B cell (primary cell): ENCODE results near the gene SNRNP27. TPM values are rescaled to one million over a fixed set of nuclear protein-coding genes. Genes with fewer than 3 reads are reported as not detected.
A peak's percentile ranks its signal among the peaks of the same experiment; 100 is the strongest.

Experiments used
- ATAC-seq: fragments of 200-7000 bp; cut with Tn5 transposase; one replicate; pipeline ENCODE4 v1.10.0; 2021; ENCODE audit warnings: low read depth, mild to moderate bottlenecking, moderate number of reproducible peaks, moderate library complexity
- CTCF ChIA-PET: fragments of 350-600 bp; sonication (Branson Sonifier 250); formaldehyde crosslinking; loops from one replicate; lab custom pipeline; 2021; ENCODE audit warnings: antibody characterized with exemption, inconsistent platforms; lab: Charles Lee
- POLR2A ChIA-PET: fragments of 350-600 bp; sonication (Branson Sonifier 250); formaldehyde crosslinking; loops from one replicate; lab custom pipeline; 2021; ENCODE audit warnings: antibody characterized with exemption; lab: Charles Lee
- DNase-seq: peaks from one replicate; pipeline ENCODE4 v3.0.0; 2013
- H2AFZ ChIP-seq: 2 replicates; pipeline ENCODE4 v1.6.1; 2012; ENCODE audit warnings: mild to moderate bottlenecking, low read depth, low read length; ENCODE audit not compliant: insufficient read depth, poor library complexity, severe bottlenecking
- H3K27ac ChIP-seq, 2 donors: 1 replicate in 1 of 2; 2 replicates in 1 of 2; pipeline ENCODE4 v1.5.1; 2012 to 2013; ENCODE audit warnings: low read length in 2 of 2, mild to moderate bottlenecking in 2 of 2, moderate library complexity in 1 of 2
- H3K27me3 ChIP-seq, 4 experiments: fragments of 200-600 bp in 1 of 4; sonication (generic) in 1 of 4; replicated peaks in 1 of 4; 1 replicate in 2 of 4; 2 replicates in 2 of 4; pipeline versions ENCODE4 v1.6.1 to v1.7.0; 2013 to 2016; ENCODE audit warnings: low read length in 3 of 4, mild to moderate bottlenecking in 2 of 4, mixed read lengths in 1 of 4, moderate library complexity in 1 of 4; ENCODE audit not compliant: insufficient read depth in 4 of 4, control insufficient read depth in 3 of 4; ENCODE audit errors: control extremely low read depth in 1 of 4
- H3K36me3 ChIP-seq, 2 experiments: replicated peaks in 1 of 2; 1 replicate in 1 of 2; 2 replicates in 1 of 2; pipeline versions ENCODE4 v1.6.1 to v1.7.1; 2013; ENCODE audit warnings: low read length in 1 of 2; ENCODE audit not compliant: insufficient read depth in 2 of 2, control insufficient read depth in 1 of 2; ENCODE audit errors: control extremely low read depth in 1 of 2, extremely low read depth in 1 of 2
- H3K4me1 ChIP-seq, 2 donors: fragments of 200-600 bp in 1 of 2; sonication (generic) in 1 of 2; 1 replicate in 1 of 2; 2 replicates in 1 of 2; pipeline versions ENCODE4 v1.5.1 to v1.6.1; 2013 to 2017; ENCODE audit warnings: low read length in 2 of 2; ENCODE audit not compliant: control insufficient read depth in 2 of 2, insufficient read depth in 2 of 2
- H3K4me2 ChIP-seq: replicated peaks from 2 replicates; pipeline ENCODE3; 2012; ENCODE audit warnings: mild to moderate bottlenecking, low read depth, low read length; ENCODE audit not compliant: poor library complexity, severe bottlenecking
- H3K4me3 ChIP-seq, 5 experiments: fragments of 200-600 bp in 1 of 5; sonication (generic) in 1 of 5; 1 replicate in 3 of 5; 2 replicates in 2 of 5; pipeline versions ENCODE4 v1.5.1 to v1.7.0; 2011 to 2016; ENCODE audit warnings: low read length in 4 of 5, mild to moderate bottlenecking in 4 of 5, low read depth in 2 of 5, control low read depth in 1 of 5, moderate library complexity in 1 of 5; ENCODE audit not compliant: insufficient read depth in 1 of 5; ENCODE audit errors: control extremely low read depth in 1 of 5, extremely low read depth in 1 of 5
- H3K79me2 ChIP-seq: fragments of 200-600 bp; sonication (generic); one replicate; pipeline ENCODE4 v1.6.0; 2016; ENCODE audit warnings: low read length; ENCODE audit not compliant: control insufficient read depth, insufficient read depth
- H3K9ac ChIP-seq: fragments of 200-600 bp; sonication (generic); 2 replicates; pipeline ENCODE4 v1.6.1; 2017; ENCODE audit warnings: mild to moderate bottlenecking, low read length, moderate library complexity
- H3K9me3 ChIP-seq, 3 donors: one replicate each; pipeline versions ENCODE4 v1.6.1 to v1.7.1; 2013; ENCODE audit warnings: low read length in 2 of 3; ENCODE audit not compliant: control insufficient read depth in 2 of 3, insufficient read depth in 1 of 3; ENCODE audit errors: control extremely low read depth in 1 of 3
- H4K20me1 ChIP-seq: 2 replicates; pipeline ENCODE4 v1.6.0; 2012; ENCODE audit warnings: mild to moderate bottlenecking, low read length; ENCODE audit not compliant: insufficient read depth, control insufficient read depth, poor library complexity, severe bottlenecking
- H3K27ac Mint-ChIP-seq: one replicate; pipeline ENCODE4 v1.8.0; 2021; ENCODE audit warnings: mixed read lengths
- H3K27me3 Mint-ChIP-seq: one replicate; pipeline ENCODE4 v1.8.0; 2021; ENCODE audit warnings: mixed read lengths
- H3K4me1 Mint-ChIP-seq: one replicate; pipeline ENCODE4 v1.8.0; 2021; ENCODE audit warnings: mixed read lengths
- H3K4me3 Mint-ChIP-seq: one replicate; pipeline ENCODE4 v1.8.0; 2021; ENCODE audit warnings: mixed read lengths
- H3K9me3 Mint-ChIP-seq: one replicate; pipeline ENCODE4 v1.8.0; 2022; ENCODE audit warnings: mixed read lengths; ENCODE audit not compliant: insufficient read depth
- CTCF ChIP-seq: fragments of 200-600 bp; IDR thresholded peaks from one replicate; pipeline ENCODE4 v1.8.0; 2022; ENCODE audit warnings: antibody characterized with exemption, mild to moderate bottlenecking
- EZH2 ChIP-seq: IDR thresholded peaks from 2 replicates; pipeline ENCODE4 v1.6.1; 2012; ENCODE audit warnings: borderline replicate concordance, low read depth, mild to moderate bottlenecking, moderate library complexity, low read length; ENCODE audit not compliant: insufficient read depth, poor library complexity, severe bottlenecking
- WGBS: methylation state at CpG from one replicate; pipeline ENCODE4 v1.1.5; 2013; ENCODE audit warnings: missing lambda C conversion rate; ENCODE audit not compliant: insufficient coverage; 5-methylcytosine and 5-hydroxymethylcytosine counted together
- intact Hi-C: fragments of 100-400 bp; cut with micrococcal nuclease; formaldehyde crosslinking; loops from one replicate; pipeline ENCODE4 v1.10.0; 2022
- polyA plus RNA-seq: library from polyadenylated mRNA; depleted of rRNA; stranded (reverse); fragments of >200 nt; gene quantifications from 2 replicates; pipeline ENCODE4 v1.2.3, GENCODE V29; 2012
- total RNA-seq, 2 donors: library from RNA; stranded (reverse); fragments of 120-200 nt in 1 of 2; gene quantifications; 1 replicate in 1 of 2; 2 replicates in 1 of 2; pipeline versions ENCODE4 v1.2.3 to v1.2.4, GENCODE V29; 2013 to 2022

SNRNP27 gene
- total and polyA plus RNA-seq, 2 donors (not counting 1 experiment from before 2014, with no cell fraction given) = 20.5 to 54.8 TPM

GRCh38 chr2:69911985-69912563 is 18.3 kb downstream of the SNRNP27 start:
- CTCF ChIA-PET = interaction anchor here (0.6 to 6.8 kb wide), 29 partner anchors 8 to 391 kb away, joined by 3 to 131 read pairs (median 4); partner anchors contain the start of genes C2orf42, FAM136A, PCBP1 and PCYOX1
- no peak overlapping the region for H3K27ac Mint-ChIP-seq
- no peaks in the 10 kb centered on the region for H3K27me3 Mint-ChIP-seq
- H3K27ac ChIP-seq = peak overlapping the region in 1 of 2 donors; percentile 69
- WGBS = no CpG with 5 or more reads among the region's 2 CpGs
- H3K36me3 ChIP-seq = peaks cover 1 to 39% of the 10 kb centered on the region in 2 experiments
- H3K9me3 ChIP-seq = no peaks in the 10 kb centered on the region
- H3K79me2 ChIP-seq = peaks cover 11% of the 10 kb centered on the region
- no peak overlapping the region for H3K4me3 Mint-ChIP-seq
- H4K20me1 ChIP-seq = no peaks in the 10 kb centered on the region
- TF ChIP-seq CTCF = peak; percentile 84
- TF ChIP-seq EZH2 = no peak
- intact Hi-C loops = loop anchor here (1.0 kb wide), 1 partner anchor 390 kb away; the partner anchor contains the start of gene FAM136A
- H3K4me3 ChIP-seq = no peak overlapping the region
- no peaks in the 10 kb centered on the region for H3K9me3 Mint-ChIP-seq
- H3K27me3 ChIP-seq = no peaks in the 10 kb centered on the region
- ATAC-seq (no peak), DNase-seq (peak; percentile 75)
- H3K4me1 Mint-ChIP-seq = peaks cover 16% of the 10 kb centered on the region
- no peak overlapping the region for H2AFZ ChIP-seq
- POLR2A ChIA-PET = interaction anchor here (0.6 to 2.0 kb wide), 3 partner anchors 220 to 379 kb away, joined by 4 to 7 read pairs (median 5); no protein-coding TSS in a partner anchor
- no peak overlapping the region for H3K9ac ChIP-seq
- no peak overlapping the region for H3K4me2 ChIP-seq
- H3K4me1 ChIP-seq = peaks cover 10 to 18% of the 10 kb centered on the region in 2 donors
